SK-N-SH (cell line): ENCODE results near the gene TEP1. TPM values are rescaled to one million over a fixed set of nuclear protein-coding genes. Genes with fewer than 3 reads are reported as not detected.
"Not testable (repeated sequence)": the region's sequence is repeated elsewhere in the genome, so short reads cannot be mapped to it uniquely, and the experiment has no call there.

Source experiments
- CTCF ChIA-PET: fragments of 300-600, 350-600 bp; formaldehyde crosslinking; extraction: SDS; loops from one replicate; lab custom pipeline; 2021; lab: Yijun Ruan, JAX
- POLR2A ChIA-PET: fragments of 350-600 bp; sonication (Branson Sonifier 250); formaldehyde crosslinking; extraction: SDS; loops from one replicate; lab custom pipeline; 2020; ENCODE audit warnings: antibody characterized with exemption, inconsistent platforms; lab: Yijun Ruan, JAX
- DNase-seq: peaks from one replicate; pipeline ENCODE4 v3.0.0; 2012
- H2AFZ ChIP-seq: fragments of 200-600 bp; sonication (generic); 2 replicates; pipeline ENCODE4 v1.8.1; 2016; ENCODE audit warnings: antibody characterized with exemption, mild to moderate bottlenecking, low read depth
- H3F3A ChIP-seq: fragments of 200-600 bp; sonication (generic); replicated peaks from 2 replicates; pipeline ENCODE3; 2016; ENCODE audit warnings: antibody characterized with exemption, mild to moderate bottlenecking; ENCODE audit not compliant: insufficient read depth
- H3K27ac ChIP-seq, 2 experiments: fragments of 200-500 bp in 1 of 2; fragments of 200-600 bp in 1 of 2; sonication (Bioruptor generic) in 1 of 2; sonication (generic), shearing (Covaris generic) in 1 of 2; 2 replicates each; pipeline versions ENCODE4 v1.5.1 to v1.6.1; 2014 to 2016; ENCODE audit warnings: low read depth in 2 of 2, inconsistent platforms in 1 of 2, low read length in 1 of 2, mild to moderate bottlenecking in 1 of 2, mixed read lengths in 1 of 2
- H3K27me3 ChIP-seq: fragments of 200-600 bp; sonication (generic), shearing (Covaris generic); 2 replicates; pipeline ENCODE4 v1.6.1; 2016; ENCODE audit warnings: mixed run types; ENCODE audit not compliant: insufficient read depth
- H3K36me3 ChIP-seq, 2 experiments: fragments of 200-500 bp in 1 of 2; fragments of 200-600 bp in 1 of 2; sonication (Bioruptor generic) in 1 of 2; sonication (generic) in 1 of 2; replicated peaks in 1 of 2; 2 replicates each; pipeline versions ENCODE3 to v1.5.1; 2014 to 2016; ENCODE audit warnings: low read length in 1 of 2, mild to moderate bottlenecking in 1 of 2; ENCODE audit not compliant: insufficient read depth in 2 of 2, control insufficient read depth in 1 of 2
- H3K4me1 ChIP-seq, 2 experiments: fragments of 200-500 bp in 1 of 2; fragments of 200-600 bp in 1 of 2; sonication (Bioruptor generic) in 1 of 2; sonication (generic), shearing (Covaris generic) in 1 of 2; 2 replicates each; pipeline versions ENCODE4 v1.5.1 to v1.6.1; 2014 to 2016; ENCODE audit warnings: low read depth in 1 of 2, low read length in 1 of 2, mixed run types in 1 of 2; ENCODE audit not compliant: insufficient read depth in 2 of 2, control insufficient read depth in 1 of 2
- H3K4me2 ChIP-seq: fragments of 200-600 bp; sonication (generic), shearing (Covaris generic); 2 replicates; pipeline ENCODE4 v1.6.1; 2017; ENCODE audit warnings: mixed run types
- H3K4me3 ChIP-seq, 2 experiments: fragments of 200-500 bp in 1 of 2; fragments of 200-600 bp in 1 of 2; sonication (Bioruptor generic) in 1 of 2; sonication (generic), shearing (Covaris generic) in 1 of 2; 2 replicates each; pipeline versions ENCODE4 v1.5.1 to v1.8.1; 2014 to 2016; ENCODE audit warnings: low read depth in 2 of 2, inconsistent platforms in 1 of 2, low read length in 1 of 2, mild to moderate bottlenecking in 1 of 2, mixed read lengths in 1 of 2, moderate library complexity in 1 of 2
- H3K79me2 ChIP-seq: fragments of 200-600 bp; sonication (generic); 2 replicates; pipeline ENCODE4 v1.8.1; 2017; ENCODE audit warnings: mild to moderate bottlenecking; ENCODE audit not compliant: insufficient read depth
- H3K9ac ChIP-seq: fragments of 200-600 bp; sonication (generic); 2 replicates; pipeline ENCODE4 v1.6.1; 2017; ENCODE audit warnings: mixed run types
- H3K9me2 ChIP-seq: fragments of 200-600 bp; sonication (generic); 2 replicates; pipeline ENCODE4 v1.6.1; 2017; ENCODE audit warnings: mixed run types
- H3K9me3 ChIP-seq: fragments of 200-600 bp; sonication (generic); 2 replicates; pipeline ENCODE4 v1.6.1; 2017; ENCODE audit warnings: mixed run types, mild to moderate bottlenecking, moderate library complexity
- H4K20me1 ChIP-seq: fragments of 200-600 bp; sonication (generic); 2 replicates; pipeline ENCODE4 v1.6.1; 2017; ENCODE audit warnings: mild to moderate bottlenecking, mixed run types; ENCODE audit not compliant: insufficient read depth
- CHD2 ChIP-seq: fragments of 150-350 bp; IDR thresholded peaks from 2 replicates; pipeline ENCODE4 v1.6.1; 2018; ENCODE audit warnings: low read length; ENCODE audit not compliant: partially characterized antibody
- EP300 ChIP-seq, 2 experiments: IDR thresholded peaks; 2 replicates each; pipeline versions ENCODE4 v1.4.0 to v1.6.1; 2012; ENCODE audit warnings: borderline replicate concordance in 1 of 2, low read depth in 1 of 2, low read length in 1 of 2
- EZH2phosphoT487 ChIP-seq: fragments of 200-600 bp; sonication (generic); IDR thresholded peaks from 2 replicates; pipeline ENCODE4 v1.6.1; 2017; ENCODE audit warnings: low read depth, mixed run types, mild to moderate bottlenecking, antibody characterized with exemption, moderate library complexity, borderline replicate concordance
- FOSL2 ChIP-seq: IDR thresholded peaks from 2 replicates; pipeline ENCODE4 v1.4.0; 2012; ENCODE audit warnings: low read depth, mild to moderate bottlenecking, moderate library complexity, borderline replicate concordance
- FOXJ3 ChIP-seq: sonication (generic); formaldehyde crosslinking; IDR thresholded peaks from 2 replicates; pipeline ENCODE4 v1.5.1; 2020; ENCODE audit warnings: mild to moderate bottlenecking, missing genetic modification reagents
- FOXM1 ChIP-seq: IDR thresholded peaks from 2 replicates; pipeline ENCODE4 v1.4.0; 2012; ENCODE audit warnings: low read depth, mild to moderate bottlenecking
- GATA2 ChIP-seq: sonication (generic); formaldehyde crosslinking; IDR thresholded peaks from 2 replicates; pipeline ENCODE4 v1.5.0; 2020; ENCODE audit warnings: mild to moderate bottlenecking, missing genetic modification reagents
- JUND ChIP-seq: IDR thresholded peaks from 2 replicates; pipeline ENCODE4 v1.4.0; 2012
- MXI1 ChIP-seq: IDR thresholded peaks from 2 replicates; pipeline ENCODE4 v1.6.1; 2012; ENCODE audit warnings: mild to moderate bottlenecking, low read depth, low read length, improper control_type of control experiment
- NRF1 ChIP-seq: IDR thresholded peaks from 2 replicates; pipeline ENCODE4 v1.6.1; 2012; ENCODE audit warnings: low read depth, mild to moderate bottlenecking, low read length
- POLR2AphosphoS5 ChIP-seq: IDR thresholded peaks from 2 replicates; pipeline ENCODE4 v1.6.1; 2012; ENCODE audit warnings: low read depth, low read length
- RCOR1 ChIP-seq: fragments of 150-350 bp; IDR thresholded peaks from 2 replicates; pipeline ENCODE4 v1.6.1; 2017; ENCODE audit warnings: antibody characterized with exemption, low read length
- SIN3A ChIP-seq: IDR thresholded peaks from 2 replicates; pipeline ENCODE4 v1.6.1; 2012; ENCODE audit warnings: low read depth, mild to moderate bottlenecking, low read length, moderate library complexity, borderline replicate concordance
- SMC3 ChIP-seq: IDR thresholded peaks from 2 replicates; pipeline ENCODE4 v1.6.1; 2012; ENCODE audit warnings: low read depth, low read length, improper control_type of control experiment
- TCF12 ChIP-seq: IDR thresholded peaks from 2 replicates; pipeline ENCODE4 v1.4.0; 2012
- YY1 ChIP-seq: IDR thresholded peaks from 2 replicates; pipeline ENCODE4 v1.4.0; 2012; ENCODE audit warnings: low read depth, mild to moderate bottlenecking
- WGBS: methylation state at CpG from one replicate; pipeline ENCODE4 v1.1.6; 2017; ENCODE audit warnings: low lambda C conversion rate; 5-methylcytosine and 5-hydroxymethylcytosine counted together
- polyA plus RNA-seq, 3 experiments: library from polyadenylated mRNA; depleted of rRNA; stranded (reverse); fragments of >200 nt; gene quantifications; 2 replicates each; pipeline ENCODE4 v1.2.3, GENCODE V29; 2012
- TF ChIP-seq, protein P1 (sequence below): IDR thresholded peaks from 2 replicates; pipeline ENCODE4 v1.4.0; 2012; ENCODE audit warnings: low read depth
- TF ChIP-seq, protein P2 (sequence below): fragments of 200-600 bp; sonication (generic); IDR thresholded peaks from 2 replicates; pipeline ENCODE4 v1.6.1; 2017; ENCODE audit warnings: antibody characterized with exemption, mild to moderate bottlenecking, moderate library complexity
- TF ChIP-seq, protein P3 (sequence below): fragments of 150-350 bp; IDR thresholded peaks from 2 replicates; pipeline ENCODE4 v1.6.1; 2016; ENCODE audit warnings: mild to moderate bottlenecking, low read depth, low read length

Gene TEP1
- polyA plus RNA-seq, 1 of the 3 experiments (the other 2 are of a cell fraction): 12.1 TPM

DNA sequence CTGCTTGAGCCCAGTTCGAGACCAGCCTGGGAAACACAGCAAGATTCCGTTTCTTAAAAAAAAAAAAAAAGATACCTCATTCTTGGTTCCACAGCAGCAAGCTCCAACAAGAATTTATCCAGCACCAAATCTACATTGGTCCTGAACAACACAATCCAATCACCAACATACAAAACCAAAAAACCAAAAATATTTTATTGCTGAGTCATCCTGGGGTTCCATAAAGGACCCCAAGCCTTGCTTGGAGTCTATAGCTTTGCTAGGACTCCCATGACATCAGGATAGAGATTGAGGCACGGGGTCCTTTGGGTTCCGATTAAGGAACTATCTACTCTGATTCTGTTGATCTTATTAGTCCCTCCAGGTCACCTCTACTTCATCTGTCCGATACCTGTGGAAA is 33.6 kb upstream of the TEP1 start:
- Histone ChIP-seq H4K20me1 (no peaks in the 10 kb centered on the region), H3K4me2 (no peak overlapping the region), H3K4me1 (no peaks in the 10 kb centered on the region), H3K27me3 (no peaks in the 10 kb centered on the region), H3K4me3 (no peak overlapping the region), H3K9me3 (no peaks in the 10 kb centered on the region), H3K9me2 (no peaks in the 10 kb centered on the region)
- no peak for DNase-seq
- CTCF ChIA-PET: no interaction called here
- TF ChIP-seq JUND (no peak), TCF12 (no peak), YY1 (no peak), SMC3 (no peak), FOXJ3 (CRISPR knock-in tag) (no peak), POLR2AphosphoS5 (no peak), EP300 (IDR thresholded peaks at IDR 0.05; ENCODE audit: borderline replicate concordance in 1 of 2, low read depth in 1 of 2, low read length in 1 of 2) (no peak), RCOR1 (no peak), CHD2 (no peak)
- TF ChIP-seq, all 33 proteins: peak for 0
- Histone ChIP-seq H3F3A (no peaks in the 10 kb centered on the region), H3K9ac (no peak overlapping the region), H3K79me2 (no peaks in the 10 kb centered on the region), H3K36me3 (peaks cover 46 to 51% of the 10 kb centered on the region in 2 experiments), H2AFZ (no peak overlapping the region), H3K27ac (no peak overlapping the region)
- 93% methylated on average over 5 of the region's 5 CpGs for WGBS
- POLR2A ChIA-PET: no interaction called here

DNA sequence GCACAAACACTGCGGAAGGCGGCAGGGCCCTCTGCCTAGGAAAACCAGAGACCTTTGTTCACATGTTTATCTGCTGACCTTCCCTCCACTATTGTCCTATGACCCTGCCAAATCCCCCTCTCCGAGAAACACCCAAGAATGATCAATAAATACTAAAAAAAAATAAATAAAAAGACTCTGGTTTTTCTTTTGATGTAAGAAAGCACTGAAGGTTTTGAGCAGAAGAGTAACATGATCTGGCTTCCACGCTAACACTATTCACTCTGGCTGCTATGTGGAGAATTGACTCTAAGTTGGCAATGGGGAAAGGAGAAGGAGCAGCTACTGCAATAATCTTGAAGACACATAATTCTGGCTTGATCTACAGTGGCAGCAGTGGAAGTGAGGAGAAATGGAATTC is 30.3 kb upstream of the TEP1 start:
- CTCF ChIA-PET, H3K4me3 ChIP-seq, H3K27ac ChIP-seq, H3K9ac ChIP-seq, H3K79me2 ChIP-seq, H3K9me3 ChIP-seq, POLR2A ChIA-PET, H3K4me2 ChIP-seq, H3F3A ChIP-seq, H3K27me3 ChIP-seq, H2AFZ ChIP-seq, H4K20me1 ChIP-seq, DNase-seq, H3K9me2 ChIP-seq, H3K4me1 ChIP-seq: not testable (repeated sequence)
- H3K36me3 ChIP-seq: peaks cover 26 to 34% of the 10 kb centered on the region in 2 experiments
- 78% methylated on average over 2 of the region's 4 CpGs for WGBS

DNA sequence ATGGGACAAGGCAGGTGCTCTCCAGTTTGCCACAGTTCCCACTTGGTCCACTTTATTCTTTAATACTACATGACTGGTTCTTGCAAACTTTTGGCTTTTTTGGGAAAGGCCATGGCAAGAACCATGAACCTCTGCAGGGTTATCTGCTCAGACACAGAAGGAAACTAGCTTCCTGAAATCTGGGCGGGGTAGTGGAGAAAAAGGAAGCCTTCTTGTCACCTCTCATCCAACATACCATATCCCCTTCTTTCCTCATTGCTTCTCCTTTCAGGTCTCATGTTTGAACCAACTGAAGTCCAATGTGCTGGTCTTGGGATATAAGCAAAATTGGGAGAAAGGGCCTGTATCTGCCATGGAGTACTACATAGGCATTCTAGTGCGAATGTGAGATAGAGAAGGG is 28.2 kb upstream of the TEP1 start:
- Histone ChIP-seq H3K9me2 (no peaks in the 10 kb centered on the region), H3K9ac (no peak overlapping the region), H3K27me3 (no peaks in the 10 kb centered on the region; the same call in 1 of the 2 replicates), H2AFZ (no peak overlapping the region), H3K9me3 (no peaks in the 10 kb centered on the region), H4K20me1 (no peaks in the 10 kb centered on the region), H3K36me3 (peaks cover 6 to 13% of the 10 kb centered on the region in 2 experiments)
- ChIA-PET CTCF (interaction anchor here (1.3 kb wide), 1 partner anchor 90 kb away, joined by 4 read pairs; no protein-coding TSS in a partner anchor), POLR2A (no interaction called here)
- TF ChIP-seq FOXJ3 (CRISPR knock-in tag) (no peak), YY1 (no peak), GATA2 (CRISPR knock-in tag) (no peak), EZH2phosphoT487 (no peak), JUND (no peak), FOXM1 (no peak), POLR2AphosphoS5 (no peak), SMC3 (no peak), RCOR1 (no peak), MXI1 (no peak), TCF12 (no peak), NRF1 (no peak), FOSL2 (no peak), SIN3A (no peak)
- TF ChIP-seq, protein P1, sequence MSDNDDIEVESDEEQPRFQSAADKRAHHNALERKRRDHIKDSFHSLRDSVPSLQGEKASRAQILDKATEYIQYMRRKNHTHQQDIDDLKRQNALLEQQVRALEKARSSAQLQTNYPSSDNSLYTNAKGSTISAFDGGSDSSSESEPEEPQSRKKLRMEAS: no peak
- TF ChIP-seq, protein P2, sequence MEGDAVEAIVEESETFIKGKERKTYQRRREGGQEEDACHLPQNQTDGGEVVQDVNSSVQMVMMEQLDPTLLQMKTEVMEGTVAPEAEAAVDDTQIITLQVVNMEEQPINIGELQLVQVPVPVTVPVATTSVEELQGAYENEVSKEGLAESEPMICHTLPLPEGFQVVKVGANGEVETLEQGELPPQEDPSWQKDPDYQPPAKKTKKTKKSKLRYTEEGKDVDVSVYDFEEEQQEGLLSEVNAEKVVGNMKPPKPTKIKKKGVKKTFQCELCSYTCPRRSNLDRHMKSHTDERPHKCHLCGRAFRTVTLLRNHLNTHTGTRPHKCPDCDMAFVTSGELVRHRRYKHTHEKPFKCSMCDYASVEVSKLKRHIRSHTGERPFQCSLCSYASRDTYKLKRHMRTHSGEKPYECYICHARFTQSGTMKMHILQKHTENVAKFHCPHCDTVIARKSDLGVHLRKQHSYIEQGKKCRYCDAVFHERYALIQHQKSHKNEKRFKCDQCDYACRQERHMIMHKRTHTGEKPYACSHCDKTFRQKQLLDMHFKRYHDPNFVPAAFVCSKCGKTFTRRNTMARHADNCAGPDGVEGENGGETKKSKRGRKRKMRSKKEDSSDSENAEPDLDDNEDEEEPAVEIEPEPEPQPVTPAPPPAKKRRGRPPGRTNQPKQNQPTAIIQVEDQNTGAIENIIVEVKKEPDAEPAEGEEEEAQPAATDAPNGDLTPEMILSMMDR: no peak
- TF ChIP-seq, protein P3, sequence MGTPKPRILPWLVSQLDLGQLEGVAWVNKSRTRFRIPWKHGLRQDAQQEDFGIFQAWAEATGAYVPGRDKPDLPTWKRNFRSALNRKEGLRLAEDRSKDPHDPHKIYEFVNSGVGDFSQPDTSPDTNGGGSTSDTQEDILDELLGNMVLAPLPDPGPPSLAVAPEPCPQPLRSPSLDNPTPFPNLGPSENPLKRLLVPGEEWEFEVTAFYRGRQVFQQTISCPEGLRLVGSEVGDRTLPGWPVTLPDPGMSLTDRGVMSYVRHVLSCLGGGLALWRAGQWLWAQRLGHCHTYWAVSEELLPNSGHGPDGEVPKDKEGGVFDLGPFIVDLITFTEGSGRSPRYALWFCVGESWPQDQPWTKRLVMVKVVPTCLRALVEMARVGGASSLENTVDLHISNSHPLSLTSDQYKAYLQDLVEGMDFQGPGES: no peak
- TF ChIP-seq, all 33 proteins: peak for 0
- 92% methylated on average over 2 of the region's 2 CpGs for WGBS
- Histone ChIP-seq H3K4me1 (no peaks in the 10 kb centered on the region), H3K79me2 (no peaks in the 10 kb centered on the region), H3F3A (no peaks in the 10 kb centered on the region), H3K4me2 (no peak overlapping the region), H3K4me3 (no peak overlapping the region), H3K27ac (no peak overlapping the region)
- no peak for DNase-seq
